HUES64 (cell line): ENCODE measurements around the gene PTPRF.

ENCODE experiments used
- H3K27ac ChIP-seq: 2 replicates; pipeline ENCODE4 v1.7.0; 2013; ENCODE audit warnings: low read depth, low read length, inconsistent platforms
- H3K27me3 ChIP-seq: 2 replicates; pipeline ENCODE4 v1.6.1; 2013; ENCODE audit warnings: mild to moderate bottlenecking, low read length; ENCODE audit not compliant: insufficient read depth
- H3K36me3 ChIP-seq: 2 replicates; pipeline ENCODE4 v1.6.1; 2013; ENCODE audit warnings: mild to moderate bottlenecking, low read length; ENCODE audit not compliant: insufficient read depth
- H3K4me1 ChIP-seq: 2 replicates; pipeline ENCODE4 v1.6.1; 2013; ENCODE audit warnings: mild to moderate bottlenecking, low read length, moderate library complexity; ENCODE audit not compliant: insufficient read depth
- H3K4me3 ChIP-seq: 2 replicates; pipeline ENCODE4 v1.5.1; 2013; ENCODE audit warnings: mild to moderate bottlenecking, low read length, moderate library complexity
- H3K9ac ChIP-seq: 2 replicates; pipeline ENCODE4 v1.6.1; 2013; ENCODE audit warnings: mild to moderate bottlenecking, low read depth, low read length
- H3K9me3 ChIP-seq: 2 replicates; pipeline ENCODE4 v1.6.1; 2013; ENCODE audit warnings: low read depth, low read length; ENCODE audit not compliant: insufficient read depth
- WGBS: fragments of 150-250, 120-280 bp; methylation state at CpG from one replicate; pipeline ENCODE4 v1.1.7; 2013; ENCODE audit warnings: missing lambda C conversion rate; 5-methylcytosine and 5-hydroxymethylcytosine counted together

Gene PTPRF

DNA sequence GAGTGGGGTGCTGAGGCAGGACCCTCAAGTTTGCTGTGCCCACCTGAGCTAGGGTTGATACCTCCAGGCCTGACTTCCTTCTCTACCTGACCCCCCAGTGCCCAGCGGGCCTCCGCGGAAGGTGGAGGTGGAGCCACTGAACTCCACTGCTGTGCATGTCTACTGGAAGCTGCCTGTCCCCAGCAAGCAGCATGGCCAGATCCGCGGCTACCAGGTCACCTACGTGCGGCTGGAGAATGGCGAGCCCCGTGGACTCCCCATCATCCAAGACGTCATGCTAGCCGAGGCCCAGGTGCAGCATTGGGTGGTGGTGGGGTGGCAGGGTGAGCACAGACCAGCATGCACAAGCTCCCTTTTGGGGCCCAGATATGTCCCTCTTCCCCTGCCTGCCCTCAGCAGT is 67.9 kb downstream of the PTPRF start:
- 96% methylated on average over 11 of the region's 11 CpGs for WGBS
- no peaks in the 10 kb centered on the region for H3K27me3 ChIP-seq
- H3K9ac ChIP-seq = no peak overlapping the region
- no peak overlapping the region for H3K4me3 ChIP-seq
- no peak overlapping the region for H3K27ac ChIP-seq
- H3K4me1 ChIP-seq = no peaks in the 10 kb centered on the region
- no peaks in the 10 kb centered on the region for H3K9me3 ChIP-seq
- H3K36me3 ChIP-seq = peaks cover 55% of the 10 kb centered on the region

DNA sequence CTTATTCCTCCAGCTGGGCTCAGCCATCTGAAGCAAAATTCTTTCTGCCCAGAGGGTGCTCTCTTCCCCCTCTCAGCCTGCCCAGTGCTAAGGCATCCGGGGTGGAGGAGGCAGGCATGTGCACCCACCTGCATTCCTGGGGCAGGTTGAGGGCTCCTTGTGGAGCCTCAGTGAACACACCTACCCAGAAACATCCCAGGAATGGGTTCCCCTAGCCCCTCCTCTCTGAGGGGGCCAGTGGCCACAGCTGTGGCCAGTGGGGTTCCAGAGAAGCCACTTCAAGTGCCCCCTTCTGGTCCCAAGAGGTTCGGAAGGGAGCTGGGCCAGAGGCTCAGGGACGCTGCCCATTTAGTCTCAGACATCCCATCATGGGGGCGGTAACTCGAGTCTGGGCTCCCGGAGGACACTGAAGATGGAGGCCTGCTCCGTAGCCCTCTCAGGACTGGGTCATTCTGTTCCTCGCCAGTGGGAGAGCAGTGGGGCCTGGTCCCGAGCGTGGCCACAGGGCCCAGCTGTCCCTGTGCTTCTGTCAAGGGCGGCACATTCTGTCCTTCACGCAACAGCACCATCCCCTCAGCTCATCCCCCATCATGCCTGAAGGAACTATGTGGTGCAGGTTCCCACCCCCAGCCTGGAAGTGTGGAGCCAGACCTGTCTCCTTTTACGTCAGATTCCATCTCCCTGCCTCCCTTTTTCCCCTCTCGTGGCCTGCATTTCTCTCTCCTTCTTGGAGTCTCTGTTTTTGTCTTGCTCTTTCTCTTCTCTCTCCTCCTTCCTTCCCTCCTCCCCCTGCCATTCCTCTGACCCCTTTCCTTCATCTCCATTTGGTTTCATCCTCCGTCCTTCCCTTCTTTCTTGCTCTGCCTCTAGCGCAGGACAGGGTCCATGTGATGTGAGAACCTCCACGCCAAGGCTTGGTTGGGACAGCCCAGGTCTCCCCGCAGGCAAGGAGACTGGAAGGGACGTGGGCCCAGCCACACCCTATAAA is 69.6 kb downstream of the PTPRF start:
- Histone ChIP-seq H3K27ac (no peak overlapping the region), H3K36me3 (peaks cover 73% of the 10 kb centered on the region), H3K9ac (no peak overlapping the region), H3K4me1 (no peaks in the 10 kb centered on the region), H3K27me3 (no peaks in the 10 kb centered on the region), H3K9me3 (no peaks in the 10 kb centered on the region), H3K4me3 (no peak overlapping the region)
- 93% methylated on average over 19 of the region's 19 CpGs for WGBS

DNA sequence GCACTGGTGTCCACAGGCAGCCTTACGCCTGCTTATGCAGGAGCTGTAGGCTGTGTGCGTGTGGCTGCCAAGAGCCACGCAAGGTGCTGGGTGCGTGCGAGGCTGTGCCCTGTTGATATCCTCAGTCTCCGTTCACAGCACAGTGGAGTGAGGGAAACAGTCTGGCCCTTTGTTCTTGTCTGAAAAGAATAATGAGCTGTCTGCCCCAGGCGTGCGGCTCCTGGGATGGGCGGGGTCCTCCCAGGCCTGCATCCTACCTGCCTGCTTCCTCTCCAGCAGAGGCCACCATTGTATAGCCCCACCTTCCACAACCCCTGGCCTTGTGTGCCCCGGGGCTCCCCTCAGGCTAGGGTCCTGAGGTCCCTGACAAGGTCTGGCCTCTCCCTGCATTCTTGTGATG is 72.3 kb downstream of the PTPRF start:
- no peak overlapping the region for H3K9ac ChIP-seq
- WGBS = 96% methylated on average over 10 of the region's 10 CpGs
- H3K27ac ChIP-seq = no peak overlapping the region
- H3K27me3 ChIP-seq = no peaks in the 10 kb centered on the region
- no peak overlapping the region for H3K4me3 ChIP-seq
- no peaks in the 10 kb centered on the region for H3K9me3 ChIP-seq
- peaks cover 83% of the 10 kb centered on the region for H3K36me3 ChIP-seq
- H3K4me1 ChIP-seq = no peaks in the 10 kb centered on the region

DNA sequence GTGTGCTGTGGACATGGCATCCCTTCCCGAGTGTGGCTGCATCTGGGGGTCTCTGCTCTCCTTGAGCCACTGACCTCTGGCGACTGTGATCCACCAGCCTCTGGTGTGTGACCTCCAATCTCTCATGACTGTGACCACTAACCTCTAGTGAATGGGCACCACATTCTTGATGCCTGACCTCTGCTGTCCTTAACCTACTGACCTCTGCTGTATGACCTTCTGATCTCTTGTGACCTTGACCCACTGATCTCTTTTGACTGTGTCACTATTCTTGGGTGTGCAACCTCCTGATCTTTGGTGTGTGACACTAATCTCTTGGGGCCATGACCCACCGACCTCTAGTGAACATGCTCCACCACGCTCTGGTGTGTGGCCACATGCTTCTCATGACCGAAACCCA is 73.5 kb downstream of the PTPRF start:
- Histone ChIP-seq H3K27ac (no peak overlapping the region), H3K9ac (no peak overlapping the region), H3K4me3 (no peak overlapping the region), H3K9me3 (no peaks in the 10 kb centered on the region), H3K36me3 (peaks cover 86% of the 10 kb centered on the region), H3K4me1 (no peaks in the 10 kb centered on the region), H3K27me3 (no peaks in the 10 kb centered on the region)
- 96% methylated on average over 5 of the region's 5 CpGs for WGBS

DNA sequence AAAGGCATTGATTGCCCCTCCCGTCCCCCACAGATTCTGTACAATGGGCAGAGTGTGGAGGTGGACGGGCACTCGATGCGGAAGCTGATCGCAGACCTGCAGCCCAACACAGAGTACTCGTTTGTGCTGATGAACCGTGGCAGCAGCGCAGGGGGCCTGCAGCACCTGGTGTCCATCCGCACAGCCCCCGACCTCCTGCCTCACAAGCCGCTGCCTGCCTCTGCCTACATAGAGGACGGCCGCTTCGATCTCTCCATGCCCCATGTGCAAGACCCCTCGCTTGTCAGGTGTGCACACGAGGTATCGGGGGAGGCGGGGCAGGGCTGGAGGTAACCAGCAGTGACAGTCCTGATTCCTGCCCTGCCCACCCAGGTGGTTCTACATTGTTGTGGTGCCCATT is 74.5 kb downstream of the PTPRF start:
- peaks cover 87% of the 10 kb centered on the region for H3K36me3 ChIP-seq
- H3K4me1 ChIP-seq = no peaks in the 10 kb centered on the region
- H3K27ac ChIP-seq = no peak overlapping the region
- 95% methylated on average over 18 of the region's 18 CpGs for WGBS
- H3K9ac ChIP-seq = no peak overlapping the region
- H3K4me3 ChIP-seq = no peak overlapping the region
- H3K27me3 ChIP-seq = no peaks in the 10 kb centered on the region
- H3K9me3 ChIP-seq = no peaks in the 10 kb centered on the region

DNA sequence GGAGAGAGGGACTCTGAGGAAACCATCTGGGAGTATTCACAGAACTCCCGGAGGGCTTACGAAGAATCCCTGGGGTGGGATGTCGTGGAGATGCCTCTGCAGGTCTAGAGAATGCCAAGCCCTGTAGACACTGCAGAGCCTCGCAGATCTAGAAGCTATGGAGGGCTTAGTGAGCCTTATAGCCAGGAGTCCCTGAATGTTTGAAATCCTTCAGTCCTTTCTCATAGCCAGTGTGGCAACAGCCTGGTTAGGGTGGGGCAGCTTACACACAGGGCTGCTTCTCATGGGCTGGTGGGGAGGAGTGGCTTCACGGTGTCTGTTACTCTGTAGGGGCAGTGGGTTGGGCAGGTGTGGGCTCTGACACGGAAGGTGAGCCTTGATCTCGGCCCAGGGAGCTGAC is 75.1 kb downstream of the PTPRF start:
- H3K36me3 ChIP-seq = peaks cover 87% of the 10 kb centered on the region
- H3K4me3 ChIP-seq = no peak overlapping the region
- WGBS = 95% methylated on average over 7 of the region's 7 CpGs
- H3K27ac ChIP-seq = no peak overlapping the region
- H3K9me3 ChIP-seq = no peaks in the 10 kb centered on the region
- H3K27me3 ChIP-seq = no peaks in the 10 kb centered on the region
- H3K9ac ChIP-seq = no peak overlapping the region
- no peaks in the 10 kb centered on the region for H3K4me1 ChIP-seq

DNA sequence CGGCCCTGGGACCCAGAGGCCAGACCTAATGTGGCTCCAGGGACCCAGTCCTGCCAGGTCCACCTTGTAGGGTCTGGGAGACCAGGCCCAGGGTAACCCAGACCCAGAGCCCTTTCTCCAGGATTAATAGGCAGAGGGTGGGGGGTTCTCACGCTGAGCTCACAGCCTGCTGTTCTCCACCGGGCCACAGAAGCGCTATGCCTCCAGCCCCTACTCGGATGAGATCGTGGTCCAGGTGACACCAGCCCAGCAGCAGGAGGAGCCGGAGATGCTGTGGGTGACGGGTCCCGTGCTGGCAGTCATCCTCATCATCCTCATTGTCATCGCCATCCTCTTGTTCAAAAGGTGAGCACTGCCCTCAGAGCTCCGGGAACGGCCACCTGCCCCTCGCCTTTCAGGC is 75.9 kb downstream of the PTPRF start:
- Histone ChIP-seq H3K27me3 (no peaks in the 10 kb centered on the region), H3K9ac (no peak overlapping the region), H3K4me1 (no peaks in the 10 kb centered on the region), H3K9me3 (no peaks in the 10 kb centered on the region), H3K27ac (no peak overlapping the region), H3K4me3 (no peak overlapping the region), H3K36me3 (peaks cover 88% of the 10 kb centered on the region)
- WGBS = 93% methylated on average over 13 of the region's 13 CpGs

DNA sequence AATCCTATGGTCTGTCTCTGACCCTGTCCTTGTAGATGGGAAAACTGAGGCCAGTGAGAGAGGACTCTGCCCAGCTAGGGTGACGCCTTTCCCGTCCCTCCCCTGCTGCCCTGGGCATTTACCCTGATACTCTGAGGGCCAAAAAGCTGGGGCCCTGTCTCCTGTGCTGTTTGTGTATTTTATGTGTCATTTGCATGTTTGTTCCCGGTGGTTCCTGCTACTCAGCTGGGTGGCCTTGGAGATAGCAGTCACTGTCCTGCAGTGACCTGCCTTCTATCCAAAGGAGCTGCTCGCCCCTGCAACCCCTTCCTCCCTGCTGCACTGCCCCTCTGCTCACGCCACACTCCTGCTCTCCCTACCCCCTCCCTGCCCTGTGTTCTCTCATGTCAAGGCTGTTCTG is 78.1 kb downstream of the PTPRF start:
- Histone ChIP-seq H3K9ac (no peak overlapping the region), H3K36me3 (peaks cover 96% of the 10 kb centered on the region), H3K4me3 (no peak overlapping the region), H3K27me3 (no peaks in the 10 kb centered on the region), H3K9me3 (no peaks in the 10 kb centered on the region), H3K27ac (no peak overlapping the region), H3K4me1 (no peaks in the 10 kb centered on the region)
- WGBS = 93% methylated on average over 5 of the region's 5 CpGs

DNA sequence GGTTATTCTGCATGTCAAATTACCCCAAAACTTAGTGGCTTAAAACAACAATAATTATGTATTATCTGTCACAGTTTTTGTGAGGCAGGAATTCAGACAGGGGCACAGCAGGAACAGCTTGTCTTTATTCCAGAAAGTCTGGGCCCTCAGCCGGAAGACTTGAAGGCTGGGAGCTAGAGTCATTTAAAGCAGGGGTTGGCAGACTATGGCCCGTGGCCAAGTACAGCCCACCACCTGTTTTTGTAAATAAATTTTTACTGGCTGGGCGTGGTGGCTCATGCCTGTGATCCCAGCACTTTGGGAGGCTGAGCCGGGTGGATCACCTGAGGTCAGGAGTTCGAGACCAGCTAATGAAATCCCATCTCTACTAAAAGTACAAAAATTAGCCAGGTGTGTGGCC is 79.7 kb downstream of the PTPRF start:
- Histone ChIP-seq H3K9me3 (no peaks in the 10 kb centered on the region), H3K27ac (no peak overlapping the region), H3K36me3 (peaks cover 93% of the 10 kb centered on the region), H3K9ac (no peak overlapping the region), H3K4me1 (no peaks in the 10 kb centered on the region), H3K4me3 (no peak overlapping the region), H3K27me3 (no peaks in the 10 kb centered on the region)
- 92% methylated on average over 5 of the region's 5 CpGs for WGBS

DNA sequence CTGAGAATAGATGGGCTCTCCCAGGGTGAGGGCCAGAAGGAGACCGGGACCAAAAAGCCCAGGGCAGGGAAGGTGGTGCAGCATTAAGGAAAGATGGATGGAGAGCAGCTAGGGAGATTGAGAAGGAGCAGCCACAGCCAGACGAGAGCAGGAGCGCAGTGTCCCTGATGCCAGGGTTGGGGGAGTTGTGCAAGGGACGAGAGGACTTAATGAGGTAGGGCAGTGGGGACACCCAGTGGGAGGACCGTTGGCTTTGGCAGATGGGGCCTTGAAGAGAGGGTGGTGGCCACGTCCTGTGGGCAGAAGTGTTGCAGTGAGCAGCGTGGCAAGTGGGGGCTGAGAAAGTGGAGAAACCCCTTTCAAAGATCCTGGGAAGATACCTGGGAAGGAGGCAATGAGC is 81.3 kb downstream of the PTPRF start:
- Histone ChIP-seq H3K36me3 (peaks cover 90% of the 10 kb centered on the region), H3K4me3 (no peak overlapping the region), H3K27me3 (no peaks in the 10 kb centered on the region), H3K4me1 (no peaks in the 10 kb centered on the region), H3K9ac (no peak overlapping the region), H3K9me3 (no peaks in the 10 kb centered on the region), H3K27ac (no peak overlapping the region)
- 88% methylated on average over 7 of the region's 7 CpGs for whole genome bisulfite sequencing

DNA sequence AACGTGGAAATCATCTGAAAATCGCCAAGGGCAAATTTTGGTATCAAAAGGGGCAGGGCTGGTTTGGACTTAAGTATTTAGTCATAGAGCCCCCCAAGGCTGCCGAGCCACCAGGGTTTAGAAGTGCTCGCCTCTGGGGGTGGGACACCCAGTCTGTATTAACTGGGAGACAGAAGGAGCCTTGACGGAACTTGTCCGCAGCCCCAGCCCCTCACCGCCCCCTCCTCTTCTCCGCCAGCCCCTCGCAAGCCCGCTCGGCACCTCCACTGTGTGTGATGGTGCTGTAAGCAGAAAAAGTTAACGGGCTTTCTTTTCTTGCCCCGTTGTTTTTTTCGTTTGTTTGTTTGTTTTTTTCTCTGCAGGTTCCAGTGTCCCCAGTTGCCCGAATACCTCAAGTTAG is 81.7 kb downstream of the PTPRF start:
- Histone ChIP-seq H3K4me1 (no peaks in the 10 kb centered on the region), H3K9me3 (no peaks in the 10 kb centered on the region), H3K36me3 (peaks cover 90% of the 10 kb centered on the region), H3K27me3 (no peaks in the 10 kb centered on the region), H3K27ac (no peak overlapping the region), H3K9ac (no peak overlapping the region), H3K4me3 (no peak overlapping the region)
- WGBS = 93% methylated on average over 15 of the region's 15 CpGs
